Keratinocyte (primary cell): ENCODE data around the gene NXPH4. TPM values are rescaled to one million over a fixed set of nuclear protein-coding genes. Genes with fewer than 3 reads are reported as not detected.

Experiments
- DNase-seq: peaks from one replicate; pipeline ENCODE4 v3.0.0-alpha.2; 2011; ENCODE audit warnings: low read depth, missing footprints, low spot score
- FAIRE-seq: peaks from 2 replicates; lab custom pipeline; 2011; peaks lifted over from hg19 to GRCh38; lab: Jason Lieb, UNC
- H2AFZ ChIP-seq: 2 replicates; pipeline ENCODE4 v1.6.0; 2012; ENCODE audit warnings: low read length, control low read depth, inconsistent platforms; ENCODE audit not compliant: control insufficient read depth
- H3K27ac ChIP-seq: 2 replicates; pipeline ENCODE4 v1.5.1; 2011; ENCODE audit warnings: low read length; ENCODE audit not compliant: control insufficient read depth, insufficient read depth
- H3K27me3 ChIP-seq: 3 replicates; pipeline ENCODE4 v1.6.0; 2011; ENCODE audit warnings: low read length; ENCODE audit not compliant: control insufficient read depth, insufficient read depth; ENCODE audit errors: extremely low read depth
- H3K36me3 ChIP-seq, 2 experiments: 2 replicates in 1 of 2; 3 replicates in 1 of 2; pipeline ENCODE4 v1.5.1; 2011; ENCODE audit warnings: low read length in 2 of 2, mild to moderate bottlenecking in 1 of 2; ENCODE audit not compliant: control insufficient read depth in 2 of 2, insufficient read depth in 2 of 2; ENCODE audit errors: extremely low read depth in 1 of 2
- H3K4me1 ChIP-seq: 3 replicates; pipeline ENCODE4 v1.5.1; 2011; ENCODE audit warnings: low read length; ENCODE audit not compliant: control insufficient read depth, insufficient read depth; ENCODE audit errors: extremely low read depth
- H3K4me2 ChIP-seq: 3 replicates; pipeline ENCODE4 v1.6.0; 2011; ENCODE audit warnings: low read depth, low read length; ENCODE audit not compliant: control insufficient read depth, insufficient read depth; ENCODE audit errors: extremely low read depth
- H3K4me3 ChIP-seq, 3 experiments: fragments of 200-600 bp in 1 of 3; sonication (generic) in 1 of 3; 2 replicates in 2 of 3; 3 replicates in 1 of 3; pipeline ENCODE4 v1.5.1; 2011 to 2016; ENCODE audit warnings: low read length in 3 of 3, mild to moderate bottlenecking in 3 of 3, control low read depth in 2 of 3, inconsistent platforms in 1 of 3, low read depth in 1 of 3, mixed read lengths in 1 of 3, mixed run types in 1 of 3, moderate library complexity in 1 of 3; ENCODE audit not compliant: control insufficient read depth in 2 of 3, insufficient read depth in 2 of 3; ENCODE audit errors: extremely low read depth in 1 of 3
- H3K79me2 ChIP-seq: 2 replicates; pipeline ENCODE4 v1.6.0; 2012; ENCODE audit warnings: low read length; ENCODE audit not compliant: control insufficient read depth, insufficient read depth
- H3K9ac ChIP-seq: 3 replicates; pipeline ENCODE4 v1.6.0; 2011; ENCODE audit warnings: low read length; ENCODE audit not compliant: control insufficient read depth, insufficient read depth; ENCODE audit errors: extremely low read depth
- H3K9me1 ChIP-seq: 3 replicates; pipeline ENCODE4 v1.6.0; 2011; ENCODE audit warnings: low read length; ENCODE audit not compliant: control insufficient read depth, insufficient read depth; ENCODE audit errors: extremely low read depth
- H3K9me3 ChIP-seq: 2 replicates; pipeline ENCODE4 v1.5.1; 2012; ENCODE audit warnings: low read depth, low read length; ENCODE audit not compliant: control insufficient read depth
- H4K20me1 ChIP-seq: 3 replicates; pipeline ENCODE4 v1.6.0; 2011; ENCODE audit warnings: low read length; ENCODE audit not compliant: control insufficient read depth, insufficient read depth; ENCODE audit errors: extremely low read depth
- EZH2 ChIP-seq: IDR thresholded peaks from one replicate; pipeline ENCODE4 v1.6.1; 2012; ENCODE audit warnings: inconsistent platforms, mild to moderate bottlenecking, low read length, moderate library complexity
- dilution Hi-C: fragments of 300-500 bp; cut with MboI; formaldehyde crosslinking; loops from one replicate; pipeline ENCODE4 v1.7.0; 2020; ENCODE audit warnings: low sequenced_read_pairs; ENCODE audit not compliant: extremely low pct_ligation_motif_present
- polyA plus RNA-seq, 5 experiments: library from polyadenylated mRNA; depleted of rRNA in 3 of 5; stranded (reverse) in 3 of 5; stranded (forward) in 1 of 5; unstranded in 1 of 5; fragments of >200 nt; gene quantifications; 1 replicate in 1 of 5; 2 replicates in 3 of 5; 3 replicates in 1 of 5; pipeline versions ENCODE4 v1.2.1 to v1.2.3, GENCODE V29; 2011 to 2012; ENCODE audit warnings: missing spikeins in 2 of 5, low read depth in 1 of 5, low replicate concordance in 1 of 5
- TF ChIP-seq, protein P1 (sequence below), 3 experiments: IDR thresholded peaks in 1 of 3; conservative IDR thresholded peaks in 1 of 3; optimal IDR thresholded peaks in 1 of 3; 2 replicates in 2 of 3; 3 replicates in 1 of 3; pipeline versions ENCODE3 to v1.5.1; 2011; ENCODE audit warnings: low read length in 3 of 3, mild to moderate bottlenecking in 3 of 3, moderate library complexity in 2 of 3, control low read depth in 1 of 3, inconsistent platforms in 1 of 3; ENCODE audit not compliant: insufficient read depth in 2 of 3; ENCODE audit errors: extremely low read depth in 1 of 3

NXPH4 gene
- polyA plus RNA-seq, 1 donor (not counting 4 experiments of a cell fraction or from before 2014, with no cell fraction given), result 0.97 TPM

DNA sequence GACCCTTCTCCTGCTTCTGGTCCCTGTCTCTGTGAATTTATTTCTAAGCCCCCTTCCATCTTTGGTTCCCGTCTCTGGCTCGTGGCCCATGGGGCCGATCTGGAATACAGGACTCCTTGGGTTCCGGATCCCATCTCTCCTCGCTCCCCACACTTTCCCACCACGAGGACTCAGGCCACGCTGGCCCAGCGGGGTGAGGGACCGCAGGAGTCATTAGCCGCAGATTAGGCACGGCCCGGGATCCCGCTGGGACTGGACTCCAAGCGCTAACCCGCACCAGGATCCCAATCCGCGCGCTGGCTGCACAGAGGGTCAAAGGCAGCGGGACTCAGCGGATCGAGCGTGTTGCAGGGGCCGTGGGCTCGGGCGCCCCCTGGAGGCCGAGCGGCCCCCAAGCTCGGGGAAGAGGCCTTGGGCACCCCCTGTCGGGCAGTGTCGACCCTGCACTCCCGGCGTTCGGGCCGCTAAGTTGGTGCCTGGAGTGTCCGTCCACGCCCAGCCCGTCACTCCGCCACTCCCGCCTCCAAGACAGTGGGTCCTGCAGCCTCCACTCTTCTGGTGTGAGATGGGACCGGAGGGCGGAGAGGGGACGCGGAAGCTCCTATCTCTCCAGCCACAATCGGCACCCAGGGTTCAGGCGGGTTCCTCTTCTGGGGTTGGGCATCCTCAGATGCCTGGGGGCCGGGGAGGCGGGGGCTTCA lies 22.4 kb downstream of the NXPH4 start:
- Histone ChIP-seq H3K27ac (no peak overlapping the region), H3K9me3 (no peaks in the 10 kb centered on the region), H2AFZ (peak overlapping the region; percentile 71), H3K79me2 (no peaks in the 10 kb centered on the region), H3K4me1 (peaks cover 77% of the 10 kb centered on the region), H3K4me3 (peak overlapping the region; percentile 13 to 80 (median 70)), H3K4me2 (peak overlapping the region; percentile 94), H3K36me3 (peaks cover 3 to 10% of the 10 kb centered on the region in 2 experiments), H3K9me1 (no peaks in the 10 kb centered on the region), H3K9ac (peak overlapping the region; percentile 65), H4K20me1 (no peaks in the 10 kb centered on the region), H3K27me3 (peaks cover 52% of the 10 kb centered on the region)
- DNase-seq (no peak), FAIRE-seq (no peak)
- dilution Hi-C loops, result no loop called here
- TF ChIP-seq, protein P1, sequence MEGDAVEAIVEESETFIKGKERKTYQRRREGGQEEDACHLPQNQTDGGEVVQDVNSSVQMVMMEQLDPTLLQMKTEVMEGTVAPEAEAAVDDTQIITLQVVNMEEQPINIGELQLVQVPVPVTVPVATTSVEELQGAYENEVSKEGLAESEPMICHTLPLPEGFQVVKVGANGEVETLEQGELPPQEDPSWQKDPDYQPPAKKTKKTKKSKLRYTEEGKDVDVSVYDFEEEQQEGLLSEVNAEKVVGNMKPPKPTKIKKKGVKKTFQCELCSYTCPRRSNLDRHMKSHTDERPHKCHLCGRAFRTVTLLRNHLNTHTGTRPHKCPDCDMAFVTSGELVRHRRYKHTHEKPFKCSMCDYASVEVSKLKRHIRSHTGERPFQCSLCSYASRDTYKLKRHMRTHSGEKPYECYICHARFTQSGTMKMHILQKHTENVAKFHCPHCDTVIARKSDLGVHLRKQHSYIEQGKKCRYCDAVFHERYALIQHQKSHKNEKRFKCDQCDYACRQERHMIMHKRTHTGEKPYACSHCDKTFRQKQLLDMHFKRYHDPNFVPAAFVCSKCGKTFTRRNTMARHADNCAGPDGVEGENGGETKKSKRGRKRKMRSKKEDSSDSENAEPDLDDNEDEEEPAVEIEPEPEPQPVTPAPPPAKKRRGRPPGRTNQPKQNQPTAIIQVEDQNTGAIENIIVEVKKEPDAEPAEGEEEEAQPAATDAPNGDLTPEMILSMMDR (optimal IDR thresholded peaks at IDR 0.05 in 1 of 3, IDR thresholded peaks at IDR 0.05 in 1 of 3, conservative IDR thresholded peaks at IDR 0.05 in 1 of 3; ENCODE audit: extremely low read depth in 1 of 3, insufficient read depth in 2 of 3, low read length in 3 of 3), result peak in 2 of 3 experiments; percentile 99 to 100
- TF ChIP-seq EZH2, result no peak

- Histone ChIP-seq H3K4me1 (peaks cover 71% of the 10 kb centered on the region), H3K27me3 (peaks cover 57% of the 10 kb centered on the region), H3K79me2 (no peaks in the 10 kb centered on the region), H3K9me3 (no peaks in the 10 kb centered on the region), H3K9ac (peak overlapping the region; percentile 65), H3K4me3 (peak overlapping the region; percentile 35 to 80 (median 70)), H3K9me1 (no peaks in the 10 kb centered on the region), H4K20me1 (no peaks in the 10 kb centered on the region), H2AFZ (peak overlapping the region; percentile 9), H3K36me3 (peaks cover 0 to 3% of the 10 kb centered on the region in 2 experiments), H3K4me2 (peak overlapping the region; percentile 94), H3K27ac (no peak overlapping the region)
- FAIRE-seq (no peak), DNase-seq (no peak)
- TF ChIP-seq, protein P1 (optimal IDR thresholded peaks at IDR 0.05 in 1 of 3, IDR thresholded peaks at IDR 0.05 in 1 of 3, conservative IDR thresholded peaks at IDR 0.05 in 1 of 3; ENCODE audit: extremely low read depth in 1 of 3, insufficient read depth in 2 of 3, low read length in 3 of 3), result no peak
- TF ChIP-seq EZH2, result no peak
- dilution Hi-C loops, result no loop called here
Observed at GRCh38 chr12:57239587-57240065, 23.0 kb downstream of the NXPH4 start.
